HepG2 (cell line): ENCODE data around the gene KIF17. TPM values are rescaled to one million over a fixed set of nuclear protein-coding genes. Genes with fewer than 3 reads are reported as not detected.

ENCODE experiments used
- ATAC-seq: fragments of 200-7000 bp; cut with Tn5 transposase; 3 replicates; pipeline ENCODE4 v1.9.1; 2020; ENCODE audit warnings: mild to moderate bottlenecking, moderate library complexity
- BruUV-seq: library from RNA; stranded (reverse); fragments of 400-500 nt; replicated peaks from 2 replicates; lab custom pipeline; 2021; lab: Mats Ljungman, UMichigan
- CTCF ChIA-PET: fragments of 300-600 bp; formaldehyde crosslinking; extraction: SDS; loops from one replicate; lab custom pipeline; 2021; ENCODE audit warnings: low total read pairs, inconsistent platforms, low intra/inter-chr PET ratio; lab: Yijun Ruan, JAX
- POLR2A ChIA-PET: fragments of 350-600 bp; sonication (Branson Sonifier 250); formaldehyde crosslinking; loops from one replicate; lab custom pipeline; 2020; ENCODE audit warnings: antibody characterized with exemption, inconsistent platforms; lab: Yijun Ruan, JAX
- DNase-seq: peaks from one replicate; pipeline ENCODE4 v3.0.0-alpha.2; 2015; ENCODE audit warnings: low spot score
- FAIRE-seq: peaks from 3 replicates; lab custom pipeline; 2011; peaks lifted over from hg19 to GRCh38; lab: Jason Lieb, UNC
- H2AFZ ChIP-seq: one replicate; pipeline ENCODE4 v1.6.1; 2011; ENCODE audit warnings: low read length, inconsistent platforms
- H3K27ac ChIP-seq: fragments of 300-600 bp; 3 replicates; pipeline ENCODE4 v1.8.0; 2011; ENCODE audit warnings: mixed run types, mild to moderate bottlenecking, mixed read lengths, low read length, inconsistent platforms; ENCODE audit not compliant: insufficient read depth; ENCODE audit errors: extremely low read length
- H3K27me3 ChIP-seq, 2 experiments: fragments of 200-600 bp in 1 of 2; 2 replicates in 1 of 2; 3 replicates in 1 of 2; pipeline versions ENCODE4 v1.6.0 to v1.8.0; 2011; ENCODE audit warnings: low read length in 2 of 2, mild to moderate bottlenecking in 2 of 2, moderate library complexity in 2 of 2, inconsistent platforms in 1 of 2; ENCODE audit not compliant: insufficient read depth in 2 of 2, control insufficient read depth in 1 of 2
- H3K36me3 ChIP-seq, 2 experiments: fragments of 200-600 bp in 1 of 2; replicated peaks in 1 of 2; 2 replicates in 1 of 2; 3 replicates in 1 of 2; pipeline versions ENCODE4 v1.5.1 to v1.8.0; 2011; ENCODE audit warnings: low read length in 2 of 2, inconsistent platforms in 1 of 2; ENCODE audit not compliant: insufficient read depth in 2 of 2, control insufficient read depth in 1 of 2
- H3K4me1 ChIP-seq: 2 replicates; pipeline ENCODE4 v1.5.1; 2012; ENCODE audit warnings: low read length, inconsistent platforms; ENCODE audit not compliant: insufficient read depth
- H3K4me2 ChIP-seq: 2 replicates; pipeline ENCODE4 v1.6.0; 2011; ENCODE audit warnings: low read depth, low read length, inconsistent platforms
- H3K4me3 ChIP-seq, 3 experiments: fragments of 200-600 bp in 1 of 3; sonication (generic), shearing (Covaris generic) in 1 of 3; replicated peaks in 1 of 3; 2 replicates each; pipeline ENCODE4 v1.5.1; 2011 to 2016; ENCODE audit warnings: low read length in 3 of 3, inconsistent platforms in 2 of 3, low read depth in 2 of 3, mild to moderate bottlenecking in 2 of 3, control low read depth in 1 of 3, mixed read lengths in 1 of 3; ENCODE audit not compliant: insufficient read depth in 1 of 3
- H3K79me2 ChIP-seq: one replicate; pipeline ENCODE4 v1.6.1; 2011; ENCODE audit warnings: low read length, inconsistent platforms; ENCODE audit not compliant: insufficient read depth
- H3K9ac ChIP-seq: 2 replicates; pipeline ENCODE4 v1.6.0; 2011; ENCODE audit warnings: mild to moderate bottlenecking, low read depth, low read length, inconsistent platforms; ENCODE audit not compliant: insufficient read depth
- H3K9me3 ChIP-seq: 2 replicates; pipeline ENCODE4 v1.5.1; 2012; ENCODE audit warnings: mild to moderate bottlenecking, low read length
- H4K20me1 ChIP-seq: 2 replicates; pipeline ENCODE4 v1.6.0; 2011; ENCODE audit warnings: inconsistent platforms, mild to moderate bottlenecking, low read length, moderate library complexity; ENCODE audit not compliant: insufficient read depth
- KAT8 ChIP-seq: IDR thresholded peaks from 2 replicates; pipeline ENCODE4 v1.6.1; 2016; ENCODE audit warnings: missing genetic modification reagents, missing compliant biosample characterization
- REPIN1 ChIP-seq: sonication (generic); formaldehyde crosslinking; IDR thresholded peaks from 2 replicates; pipeline ENCODE4 v1.8.0; 2022; ENCODE audit warnings: missing genetic modification reagents, low read depth, mild to moderate bottlenecking, borderline replicate concordance
- SRSF4 ChIP-seq: fragments of 200-400 bp; formaldehyde crosslinking; IDR thresholded peaks from one replicate; pipeline ENCODE4 v1.6.1; 2018; ENCODE audit warnings: mild to moderate bottlenecking, low read depth, low read length, moderate library complexity; ENCODE audit not compliant: poor library complexity, severe bottlenecking
- SRY ChIP-seq: sonication (generic); formaldehyde crosslinking; IDR thresholded peaks from 2 replicates; pipeline ENCODE4 v1.8.0; 2022; ENCODE audit warnings: mild to moderate bottlenecking, missing genetic modification reagents
- TCF12 ChIP-seq, 2 experiments: fragments of 450-650 bp in 1 of 2; sonication (generic) in 1 of 2; formaldehyde crosslinking in 1 of 2; IDR thresholded peaks; 2 replicates each; pipeline versions ENCODE4 v1.6.1 to v1.8.0; 2017 to 2022; ENCODE audit warnings: antibody characterized with exemption in 1 of 2, mild to moderate bottlenecking in 1 of 2, missing genetic modification reagents in 1 of 2, moderate library complexity in 1 of 2
- TERF1 ChIP-seq: sonication (generic); formaldehyde crosslinking; IDR thresholded peaks from 2 replicates; pipeline ENCODE4 v1.8.0; 2022; ENCODE audit warnings: mild to moderate bottlenecking, missing genetic modification reagents, moderate library complexity
- TP53 ChIP-seq: sonication (generic); formaldehyde crosslinking; conservative IDR thresholded peaks from 2 replicates; pipeline ENCODE4 v1.4.0; 2020; ENCODE audit warnings: missing genetic modification reagents
- ZBTB25 ChIP-seq: IDR thresholded peaks from 2 replicates; pipeline ENCODE4 v1.6.1; 2018; ENCODE audit warnings: missing genetic modification reagents
- ZFP36L1 ChIP-seq: sonication (generic); formaldehyde crosslinking; IDR thresholded peaks from 2 replicates; pipeline ENCODE4 v1.8.0; 2022; ENCODE audit warnings: mild to moderate bottlenecking, missing genetic modification reagents, moderate library complexity
- ZNF292 ChIP-seq: sonication (generic); formaldehyde crosslinking; IDR thresholded peaks from 2 replicates; pipeline ENCODE4 v1.8.1; 2022; ENCODE audit warnings: mild to moderate bottlenecking, low read depth, missing genetic modification reagents, borderline replicate concordance
- ZNF337 ChIP-seq: sonication (generic); formaldehyde crosslinking; IDR thresholded peaks from 2 replicates; pipeline ENCODE4 v1.5.1; 2020; ENCODE audit warnings: missing genetic modification reagents, low read depth, mild to moderate bottlenecking, borderline replicate concordance
- ZNF512B ChIP-seq: sonication (generic); formaldehyde crosslinking; IDR thresholded peaks from 2 replicates; pipeline ENCODE4 v1.5.1; 2020; ENCODE audit warnings: missing genetic modification reagents, mild to moderate bottlenecking, borderline replicate concordance
- WGBS: methylation state at CpG from one replicate; pipeline ENCODE4 v1.1.6; 2017; ENCODE audit warnings: low lambda C conversion rate; 5-methylcytosine and 5-hydroxymethylcytosine counted together
- in situ Hi-C: cut with HindIII; loops from 2 replicates; pipeline ENCODE4 v1.10.0; 2017; ENCODE audit warnings: low pct_unique_long_range_greater_than_20kb; ENCODE audit not compliant: extremely low pct_ligation_motif_present
- intact Hi-C: fragments of 100-400 bp; cut with micrococcal nuclease; formaldehyde crosslinking; loops from one replicate; pipeline ENCODE4 v1.10.0; 2022; ENCODE audit not compliant: unreplicated experiment
- polyA plus RNA-seq, 8 experiments: library from polyadenylated mRNA; depleted of rRNA in 3 of 8; stranded (reverse) in 7 of 8; unstranded in 1 of 8; fragments of >200 nt; fragmentation: Illumina TruSeq in 4 of 8; extraction: Trizol in 4 of 8; gene quantifications; 2 replicates each; pipeline versions ENCODE4 v1.2.1 to v1.2.3, GENCODE V29; 2011 to 2016; ENCODE audit warnings: low read depth in 4 of 8, missing spikeins in 1 of 8, mixed read lengths in 1 of 8; ENCODE audit not compliant: insufficient read depth in 1 of 8
- total RNA-seq, 5 experiments: library from RNA; depleted of rRNA; stranded (reverse); fragments of >200 nt; fragmentation: Illumina TruSeq; extraction: Trizol; gene quantifications; 2 replicates each; pipeline ENCODE4 v1.2.3, GENCODE V29; 2016; ENCODE audit warnings: low read depth in 1 of 5

The KIF17 gene
- total and polyA plus RNA-seq, 2 of the 13 experiments (the other 11 are each of a cell fraction or from before 2014, with no cell fraction given): 0.24 to 0.44 TPM

GRCh38 chr1:20699558-20699957 lies 18.2 kb downstream of the KIF17 start:
- BruUV-seq: no TSS peak
- no peak overlapping the region for H3K27ac ChIP-seq
- no peak overlapping the region for H3K4me3 ChIP-seq
- intact Hi-C loops: no loop called here
- peaks cover 43% of the 10 kb centered on the region for H3K4me1 ChIP-seq
- ChIA-PET CTCF (no interaction called here), POLR2A (interaction anchor here (1.4 kb wide), 1 partner anchor 33 kb away, joined by 3 read pairs; the partner anchor contains the start of gene SH2D5)
- no peaks in the 10 kb centered on the region for H3K36me3 ChIP-seq
- ATAC-seq (no peak), DNase-seq (no peak), FAIRE-seq (no peak)
- H3K4me2 ChIP-seq: no peak overlapping the region
- TF ChIP-seq SRY (CRISPR knock-in tag) (no peak), ZBTB25 (CRISPR knock-in tag) (no peak), TP53 (CRISPR knock-in tag) (no peak), ZFP36L1 (CRISPR knock-in tag) (no peak), REPIN1 (CRISPR knock-in tag) (no peak), KAT8 (CRISPR knock-in tag) (no peak), ZNF292 (CRISPR knock-in tag) (no peak), TERF1 (CRISPR knock-in tag) (no peak), TCF12 (IDR thresholded peaks at IDR 0.05) (no peak), TCF12 (CRISPR knock-in tag; IDR thresholded peaks at IDR 0.05) (no peak), SRSF4 (no peak), ZNF512B (CRISPR knock-in tag) (no peak), ZNF337 (CRISPR knock-in tag) (no peak)
- no peaks in the 10 kb centered on the region for H3K9me3 ChIP-seq
- no peaks in the 10 kb centered on the region for H3K79me2 ChIP-seq
- peaks cover 5 to 23% of the 10 kb centered on the region in 2 experiments; a peak in 3 of 5 replicates for H3K27me3 ChIP-seq
- no peaks in the 10 kb centered on the region for H4K20me1 ChIP-seq
- no peak overlapping the region for H2AFZ ChIP-seq
- in situ Hi-C loops: no loop called here
- H3K9ac ChIP-seq: no peak overlapping the region
- 41% methylated on average over 9 of the region's 9 CpGs for WGBS
